SH-SY5Y (cell line): Measurements from ENCODE around the gene TRRAP.

Experiments
- GATA2 ChIP-seq: IDR thresholded peaks from 2 replicates; pipeline ENCODE4 v1.6.1; 2011; ENCODE audit warnings: mild to moderate bottlenecking, low read depth, low read length
- GATA3 ChIP-seq: IDR thresholded peaks from 2 replicates; pipeline ENCODE4 v1.6.1; 2011; ENCODE audit warnings: low read depth, mild to moderate bottlenecking, low read length, moderate library complexity

Gene TRRAP

DNA sequence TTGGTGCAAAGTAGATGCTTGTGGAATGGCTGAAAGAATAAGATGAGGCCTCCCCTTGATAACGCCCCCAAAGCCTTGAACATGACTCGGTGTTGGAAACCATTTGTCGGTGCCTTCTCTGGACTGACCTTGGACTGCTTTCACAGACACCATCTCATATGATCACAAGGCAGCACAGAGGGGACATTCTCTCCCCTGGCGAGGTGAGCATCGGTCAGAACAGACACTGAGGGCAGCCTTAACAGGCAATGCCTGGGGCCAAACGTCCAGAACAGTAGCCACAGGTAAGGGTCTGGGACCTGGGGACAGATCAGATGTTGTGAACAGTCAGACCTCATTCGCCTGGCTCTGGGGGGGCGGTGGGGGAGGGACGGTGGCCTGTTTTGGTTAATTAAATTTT lies 2.8 kb upstream of the TRRAP start:
- no peak for TF ChIP-seq GATA3
- no peak for TF ChIP-seq GATA2

DNA sequence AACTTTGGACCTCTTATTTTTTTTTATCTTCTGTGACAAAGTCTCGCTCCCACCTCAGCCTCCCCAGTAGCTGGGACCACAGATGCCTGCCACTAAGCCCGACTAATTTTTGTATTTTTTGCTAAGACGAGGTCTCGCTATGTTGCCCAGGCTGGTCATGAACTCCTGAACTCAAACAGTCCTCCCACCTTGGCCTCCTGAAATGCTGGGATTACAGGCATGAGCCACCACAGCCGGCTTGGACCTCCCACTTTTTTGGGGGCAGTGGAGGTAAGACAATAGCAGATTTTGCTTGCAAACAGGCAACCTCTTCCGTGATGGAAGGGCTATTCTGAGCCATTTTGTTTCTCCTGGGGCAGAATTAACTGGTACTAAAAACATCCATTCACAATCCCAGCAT lies 1.2 kb upstream of the TRRAP start:
- TF ChIP-seq GATA3 (no peak), GATA2 (no peak)

DNA sequence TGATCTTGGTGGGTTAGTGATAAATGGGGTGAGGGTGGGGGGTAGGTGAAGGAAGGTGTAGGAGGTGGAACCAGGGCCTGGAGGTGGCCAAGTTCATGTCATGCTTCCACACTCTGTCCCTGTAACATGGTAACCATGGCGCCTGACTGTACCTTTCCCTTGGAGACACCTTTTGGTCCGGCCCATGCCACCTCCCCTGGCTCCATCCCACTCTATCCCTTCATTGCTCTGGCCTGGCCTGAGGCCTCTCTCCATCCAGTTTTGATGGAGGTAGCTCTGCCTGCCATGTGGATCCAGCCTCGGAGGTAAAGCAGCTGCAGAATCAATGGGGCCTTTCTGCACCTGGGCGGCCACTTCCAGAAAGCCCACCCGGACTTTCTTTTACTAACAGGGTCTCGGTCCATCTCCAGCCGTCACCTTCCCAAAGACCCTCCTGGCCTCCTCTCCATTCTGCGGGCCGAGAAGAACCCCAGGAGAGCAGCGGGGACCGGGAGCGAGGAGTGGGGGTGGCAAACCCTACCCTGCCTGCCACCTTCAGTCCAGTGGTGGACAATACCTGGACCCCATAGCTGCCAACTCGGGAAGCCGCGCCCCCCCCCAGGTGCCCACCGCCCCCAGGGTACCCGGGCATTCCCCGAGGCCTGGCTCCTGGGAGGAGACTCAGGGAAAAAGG lies 504 bp upstream of the TRRAP start:
- no peak for TF ChIP-seq GATA3

DNA sequence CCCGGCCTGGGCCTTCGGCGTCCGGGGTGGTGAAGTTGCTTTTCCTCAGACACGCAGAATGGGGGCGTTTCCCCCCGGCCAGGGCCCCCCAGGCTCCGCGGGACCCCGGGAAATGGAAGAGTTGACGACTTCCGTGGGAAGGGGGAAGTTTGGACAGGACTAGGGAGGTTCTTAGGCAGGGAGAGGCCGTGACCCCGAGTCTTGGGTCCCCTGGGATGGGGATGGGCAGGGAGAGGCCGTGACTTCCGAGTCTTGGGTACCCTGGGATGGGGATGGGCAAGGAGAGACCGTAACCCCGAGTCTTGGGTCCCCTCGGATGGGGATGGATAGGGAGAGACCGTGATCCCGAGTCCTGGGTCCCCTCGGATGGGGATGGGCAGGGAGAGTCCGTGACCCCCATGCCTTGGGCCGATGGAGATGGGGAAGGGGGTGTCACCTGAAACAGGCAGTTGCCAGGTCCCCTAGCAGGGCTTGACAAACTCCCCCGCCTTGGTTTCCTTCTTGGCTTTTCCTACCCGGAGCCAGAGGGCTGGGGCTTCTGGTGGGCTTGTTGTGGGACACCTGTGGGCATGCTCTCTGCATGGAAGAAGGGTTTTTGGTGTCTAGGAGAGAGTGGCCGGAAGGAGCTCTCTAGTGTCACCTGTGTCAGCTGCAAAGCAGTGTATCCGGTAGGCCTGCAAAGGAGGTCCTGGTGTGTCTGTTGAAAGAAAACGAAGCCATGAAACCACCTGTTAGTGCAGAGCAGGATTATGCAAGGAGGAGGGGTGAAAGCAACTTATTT lies 1.1 kb downstream of the TRRAP start:
- TF ChIP-seq GATA3 (no peak), GATA2 (no peak)

DNA sequence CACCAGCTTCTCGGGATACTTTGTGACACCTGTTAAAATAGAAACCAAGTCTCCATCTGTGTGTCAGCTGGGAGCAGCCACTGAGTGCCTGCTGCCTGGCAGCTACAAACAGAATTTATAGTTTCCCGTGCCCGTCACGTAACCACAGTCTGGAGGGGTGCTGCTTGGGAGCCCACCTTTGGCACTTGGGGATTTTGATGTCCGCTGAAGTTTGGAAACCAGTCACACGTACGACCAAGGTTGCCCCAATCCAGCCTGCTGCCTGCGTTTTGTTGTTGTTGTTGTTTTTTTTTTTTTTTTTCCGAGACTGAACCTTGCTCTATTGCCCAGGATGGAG lies 1.6 kb downstream of the TRRAP start:
- TF ChIP-seq GATA2: no peak
- TF ChIP-seq GATA3: no peak

DNA sequence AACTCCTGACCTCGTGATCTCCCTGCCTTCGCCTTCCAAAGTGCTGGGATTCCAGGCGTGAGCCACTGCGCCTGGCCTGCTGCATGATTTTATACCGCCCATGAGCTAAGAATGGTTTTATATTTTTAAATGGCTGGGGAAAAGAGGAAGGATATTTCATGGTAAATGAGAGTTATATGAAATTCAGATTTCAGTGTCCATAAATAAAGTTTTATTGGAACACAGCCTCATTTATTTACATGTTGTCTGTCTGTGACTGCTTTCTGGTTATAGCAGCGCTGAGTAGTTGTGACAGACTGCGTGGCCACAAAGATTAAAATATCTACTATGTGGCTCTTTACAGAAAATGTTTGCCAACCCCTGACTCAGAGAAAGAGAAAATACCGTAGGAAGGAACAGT lies 2.2 kb downstream of the TRRAP start:
- TF ChIP-seq GATA2: no peak
- TF ChIP-seq GATA3: no peak

DNA sequence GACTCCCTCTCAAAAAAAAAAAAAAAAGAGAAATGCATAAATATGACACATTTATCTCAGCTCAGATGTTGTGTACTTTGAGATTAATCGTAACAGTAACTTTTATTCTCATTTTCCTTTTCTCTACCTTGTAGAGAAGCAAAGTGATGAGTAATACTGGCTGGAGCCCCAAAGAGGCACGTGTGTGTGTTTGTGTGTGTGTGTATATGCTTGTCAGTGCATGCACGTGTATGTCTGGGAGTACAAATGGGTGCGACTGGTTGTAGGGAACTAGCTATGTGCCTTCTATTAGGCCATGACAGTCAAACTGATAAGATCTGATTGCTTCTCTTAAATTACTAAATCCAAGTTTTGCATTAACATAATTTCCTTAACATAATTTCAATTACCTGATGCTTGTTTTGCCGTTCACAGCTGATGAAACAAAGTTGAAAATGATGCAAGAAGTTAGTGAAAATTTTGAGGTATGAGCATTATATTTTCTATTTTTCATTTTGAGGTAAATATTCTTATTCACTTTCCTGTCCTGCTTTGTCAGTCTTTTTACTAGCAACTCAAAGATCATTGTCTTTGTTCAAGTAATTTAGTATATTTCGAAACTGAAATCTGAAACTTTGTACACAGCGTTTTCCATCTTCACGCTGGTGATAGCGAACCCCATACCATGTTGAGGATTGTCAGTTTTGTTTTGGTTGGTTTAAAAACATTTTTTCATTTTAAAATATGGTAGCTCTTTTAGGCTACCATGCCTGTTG lies 3.4 kb downstream of the TRRAP start:
- TF ChIP-seq GATA3: no peak
- TF ChIP-seq GATA2: no peak

DNA sequence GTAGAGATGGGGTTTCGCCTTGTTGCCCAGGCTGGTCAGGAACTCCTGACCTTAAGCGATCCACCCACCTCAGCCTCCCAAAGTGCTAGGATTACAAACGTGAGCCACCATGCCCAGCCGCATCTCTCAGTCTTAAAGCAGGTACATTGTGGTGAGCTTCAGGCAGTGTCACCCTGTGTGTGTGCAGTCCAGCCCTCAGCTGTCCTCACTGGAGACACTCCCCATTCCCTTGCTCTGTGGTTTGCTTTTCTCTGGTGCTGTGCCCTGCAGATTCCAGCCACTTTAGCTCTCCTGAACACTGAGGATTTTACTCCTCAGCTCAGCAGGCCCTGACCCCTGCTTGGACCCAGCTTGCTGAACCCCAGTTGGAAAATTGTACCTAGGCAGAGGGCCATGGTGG lies 6.1 kb downstream of the TRRAP start:
- TF ChIP-seq GATA3 (no peak), GATA2 (no peak)

DNA sequence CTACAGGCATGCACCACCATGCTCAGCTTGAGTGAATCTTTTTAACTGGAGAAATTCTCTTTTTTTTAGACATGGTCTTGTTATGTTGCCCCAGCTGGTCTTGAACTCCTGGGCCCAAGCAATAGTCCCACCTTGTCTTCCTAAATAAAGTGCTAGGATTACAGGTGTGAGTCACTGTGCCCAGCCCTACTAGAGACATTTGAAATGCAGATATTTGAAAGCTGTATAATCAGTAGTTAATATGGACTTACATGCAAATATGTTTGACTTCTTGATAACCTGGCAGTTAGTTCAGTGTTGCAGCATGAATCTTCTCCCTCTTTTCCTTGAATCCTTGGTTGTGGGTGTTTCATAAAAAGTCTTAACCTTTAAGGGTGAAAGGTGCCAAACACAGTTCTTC lies 8.7 kb downstream of the TRRAP start:
- TF ChIP-seq GATA3: no peak
- no peak for TF ChIP-seq GATA2

DNA sequence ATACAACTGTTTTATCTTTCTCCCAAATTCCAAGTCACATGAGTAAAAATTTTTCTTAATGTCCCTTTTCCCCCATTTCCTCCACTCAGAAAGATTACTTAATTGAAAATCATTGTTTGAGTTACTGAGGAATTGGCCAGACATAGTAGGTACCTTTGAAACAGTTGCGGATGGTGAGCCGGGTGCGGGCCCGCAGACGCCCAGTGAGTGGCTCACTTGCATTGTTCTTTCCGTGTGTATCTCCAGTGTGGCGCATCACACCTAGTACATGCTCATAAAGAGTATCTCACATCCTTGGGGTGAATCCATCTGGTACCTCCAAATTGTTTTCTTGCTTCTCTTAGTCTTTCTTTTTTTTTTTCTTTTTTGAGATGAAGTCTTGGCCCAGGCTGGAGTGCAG lies 14.3 kb downstream of the TRRAP start:
- TF ChIP-seq GATA2 (no peak), GATA3 (no peak)

DNA sequence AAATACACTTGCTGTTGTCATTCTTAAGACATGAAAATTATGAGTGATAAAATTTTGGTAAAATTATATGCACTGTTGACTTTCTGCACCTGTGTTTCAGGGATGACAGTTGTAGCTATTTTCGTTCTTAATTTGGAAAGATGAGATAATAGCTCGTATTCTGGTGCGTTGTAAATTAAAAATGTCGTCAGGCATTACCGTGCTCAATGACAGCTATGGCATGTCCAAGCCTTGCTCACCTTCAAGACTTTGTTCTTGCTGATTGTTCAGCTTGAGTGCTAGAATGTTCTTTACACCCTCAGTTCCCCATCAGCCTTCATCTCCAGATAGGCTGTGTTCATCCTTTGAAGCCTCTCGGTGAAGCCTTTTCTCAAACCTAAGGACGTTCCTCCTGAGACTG lies 21.5 kb downstream of the TRRAP start:
- no peak for TF ChIP-seq GATA2
- TF ChIP-seq GATA3: no peak

DNA sequence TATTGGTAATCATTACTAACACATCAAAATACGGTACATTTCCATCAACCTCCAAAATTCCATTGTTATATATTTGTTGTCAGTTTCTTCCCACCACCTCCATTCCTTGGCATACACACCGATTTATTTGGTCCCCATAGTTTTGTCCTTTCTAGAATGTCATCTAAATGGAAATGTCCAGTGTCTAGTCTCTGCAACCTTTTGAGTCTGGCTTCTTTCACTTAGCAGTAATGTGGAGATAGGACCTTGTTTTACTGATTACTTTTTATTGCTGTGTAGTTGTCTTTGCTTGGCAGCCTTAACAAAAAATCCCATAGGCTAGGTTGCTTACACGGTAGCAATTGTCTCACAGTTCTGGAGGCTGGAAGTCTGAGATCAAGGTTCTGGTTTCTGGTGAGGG lies 22.5 kb downstream of the TRRAP start:
- TF ChIP-seq GATA2 (no peak), GATA3 (no peak)

DNA sequence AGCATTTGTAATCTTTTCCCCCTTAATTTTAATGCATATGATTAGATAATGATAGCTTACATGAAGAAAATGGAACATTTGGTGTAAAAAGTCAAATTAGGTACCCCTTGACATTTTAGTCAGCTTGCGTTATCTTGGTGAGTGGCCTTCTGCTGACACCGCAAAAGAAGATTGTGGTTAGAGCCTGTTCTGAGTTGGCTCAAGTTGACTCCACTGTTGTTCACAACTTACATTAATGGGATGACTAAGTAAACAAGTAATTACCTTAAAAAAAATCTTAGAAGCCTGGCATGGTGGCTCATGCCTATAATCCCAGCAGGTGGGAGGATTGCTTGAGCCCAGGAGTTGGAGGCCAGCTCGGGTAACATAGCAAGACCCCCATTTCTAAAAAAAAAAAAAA lies 24.2 kb downstream of the TRRAP start:
- TF ChIP-seq GATA2 (no peak), GATA3 (no peak)

DNA sequence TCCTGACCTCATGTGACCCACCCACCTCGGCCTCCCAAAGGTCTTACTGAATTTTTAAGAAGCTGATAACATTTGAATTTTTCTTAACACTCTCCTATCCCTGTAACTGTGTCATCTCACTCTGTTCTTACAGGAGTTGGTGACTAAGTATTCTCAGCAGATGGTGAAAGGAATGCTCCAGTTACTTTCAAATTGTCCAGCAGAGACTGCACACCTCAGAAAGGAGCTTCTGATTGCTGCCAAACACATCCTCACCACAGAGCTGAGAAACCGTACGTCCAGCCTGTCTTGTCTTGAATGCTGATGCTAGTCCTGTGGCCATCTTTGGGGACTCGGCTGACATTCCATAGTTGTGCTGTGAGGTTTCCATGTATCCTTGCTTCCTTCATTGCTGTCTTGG lies 24.9 kb downstream of the TRRAP start:
- TF ChIP-seq GATA2 (no peak), GATA3 (no peak)

DNA sequence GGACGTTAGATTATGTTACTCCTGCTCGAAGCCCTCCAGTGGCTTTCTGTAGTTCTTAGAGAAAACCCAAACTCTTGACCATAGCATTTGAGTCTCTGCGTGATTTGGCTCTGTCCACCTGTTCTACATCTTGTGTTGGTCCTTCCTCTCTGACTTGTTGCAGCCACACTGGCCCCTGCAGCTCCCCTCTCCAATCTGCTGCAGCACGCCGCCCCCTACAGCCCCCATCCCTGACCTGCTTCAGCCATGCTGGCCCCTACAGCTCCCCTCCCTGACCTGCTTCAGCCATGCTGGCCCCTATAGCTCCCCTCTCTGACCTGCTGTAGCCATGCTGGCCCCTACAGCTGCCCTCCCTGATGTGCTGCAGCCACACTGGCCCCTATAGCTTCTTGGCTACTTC lies 29.2 kb downstream of the TRRAP start:
- TF ChIP-seq GATA2 (no peak), GATA3 (no peak)

DNA sequence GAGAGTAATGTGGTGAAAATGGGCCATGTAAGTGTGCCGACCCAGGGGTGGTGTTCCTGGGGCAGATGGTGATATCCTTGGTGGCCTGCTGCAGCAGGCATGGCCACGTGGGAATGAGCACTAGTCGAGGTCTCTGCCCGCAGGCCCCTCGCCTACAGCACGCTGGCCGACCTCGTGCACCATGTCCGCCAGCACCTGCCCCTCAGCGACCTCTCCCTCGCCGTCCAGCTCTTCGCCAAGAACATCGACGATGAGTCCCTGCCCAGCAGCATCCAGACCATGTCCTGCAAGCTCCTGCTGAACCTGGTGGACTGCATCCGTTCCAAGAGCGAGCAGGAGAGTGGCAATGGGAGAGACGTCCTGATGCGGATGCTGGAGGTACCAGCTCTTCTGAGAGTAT lies 30.3 kb downstream of the TRRAP start:
- TF ChIP-seq GATA3 (no peak), GATA2 (no peak)
